ENCODE data around the gene NGF. TPM values are rescaled to one million over a fixed set of nuclear protein-coding genes. Genes with fewer than 3 reads are reported as not detected.

NGF gene
- total RNA-seq, 3 donors from 2014 or later, result 0.29 to 1.6 (median 0.39) TPM

- Histone ChIP-seq H3K4me1 (ENCODE audit: low read depth) (no peaks in the 10 kb centered on the region), H3K4me3 (no peak overlapping the region), H3K36me3 (ENCODE audit: low read depth) (no peaks in the 10 kb centered on the region), H3K9me3 (no peaks in the 10 kb centered on the region)
- DNase-seq (no peak), ATAC-seq (no peak)
- intact Hi-C loops (cut with DNase I, micrococcal nuclease), result no loop called here
- no peak for TF ChIP-seq CTCF (IDR thresholded peaks at IDR 0.05)
Measured at GRCh38 chr1:115240297-115240696, 97.8 kb downstream of the NGF start.

GRCh38 chr1:115239426-115239825 lies 98.6 kb downstream of the NGF start:
- intact Hi-C loops (cut with DNase I, micrococcal nuclease), result no loop called here
- H3K4me3 ChIP-seq, result no peak overlapping the region
- DNase-seq, result no peak
- H3K9me3 ChIP-seq, result no peaks in the 10 kb centered on the region
- no peaks in the 10 kb centered on the region for H3K4me1 ChIP-seq (ENCODE audit: low read depth)
- no peak for TF ChIP-seq CTCF (IDR thresholded peaks at IDR 0.05)
- no peaks in the 10 kb centered on the region for H3K36me3 ChIP-seq (ENCODE audit: low read depth)
- ATAC-seq, result no peak

- TF ChIP-seq CTCF (IDR thresholded peaks at IDR 0.05), result no peak
- Histone ChIP-seq H3K36me3 (ENCODE audit: low read depth) (no peaks in the 10 kb centered on the region), H3K4me3 (no peak overlapping the region), H3K9me3 (no peaks in the 10 kb centered on the region), H3K4me1 (ENCODE audit: low read depth) (no peaks in the 10 kb centered on the region)
- intact Hi-C loops (cut with DNase I, micrococcal nuclease), result no loop called here
- ATAC-seq (no peak), DNase-seq (no peak)
Measured at GRCh38 chr1:115239148-115239422, 99.0 kb downstream of the NGF start.

- Histone ChIP-seq H3K4me3 (no peak overlapping the region), H3K9me3 (no peaks in the 10 kb centered on the region), H3K4me1 (ENCODE audit: low read depth) (no peaks in the 10 kb centered on the region), H3K36me3 (ENCODE audit: low read depth) (no peaks in the 10 kb centered on the region)
- ATAC-seq (peak; percentile 31), DNase-seq (no peak)
- intact Hi-C loops (cut with DNase I, micrococcal nuclease), result no loop called here
- no peak for TF ChIP-seq CTCF (IDR thresholded peaks at IDR 0.05)
Measured at GRCh38 chr1:115238336-115239147, 99.5 kb downstream of the NGF start.

GRCh38 chr1:115237507-115237906 lies 100.5 kb downstream of the NGF start:
- H3K4me1 ChIP-seq (ENCODE audit: low read depth), result no peaks in the 10 kb centered on the region
- intact Hi-C loops (cut with DNase I, micrococcal nuclease), result no loop called here
- ATAC-seq (peak; percentile 57), DNase-seq (no peak)
- no peak for TF ChIP-seq CTCF (IDR thresholded peaks at IDR 0.05)
- H3K36me3 ChIP-seq (ENCODE audit: low read depth), result no peaks in the 10 kb centered on the region
- no peaks in the 10 kb centered on the region for H3K9me3 ChIP-seq
- H3K4me3 ChIP-seq, result no peak overlapping the region

GRCh38 chr1:115237023-115237422 lies 101.0 kb downstream of the NGF start:
- H3K9me3 ChIP-seq, result no peaks in the 10 kb centered on the region
- intact Hi-C loops (cut with DNase I, micrococcal nuclease), result no loop called here
- no peak for DNase-seq
- no peaks in the 10 kb centered on the region for H3K36me3 ChIP-seq (ENCODE audit: low read depth)
- H3K4me3 ChIP-seq, result no peak overlapping the region
- H3K4me1 ChIP-seq (ENCODE audit: low read depth), result no peaks in the 10 kb centered on the region
- peak; percentile 87 for ATAC-seq
- TF ChIP-seq CTCF (IDR thresholded peaks at IDR 0.05), result no peak

Data from mucosa of descending colon (tissue), 3 donors.